Stimulated activated CD4-positive, alpha-beta T cell treated with anti-CD3 and anti-CD28 coated beads, Interleukin-4, amount 100 ng/mL, for 48 hours (primary cell): Measurements from ENCODE around the gene RAI1.
A peak's percentile ranks its signal among the peaks of the same experiment; 100 is the strongest.

ENCODE experiments used
- DNase-seq, 2 donors: peaks; one replicate each; pipeline ENCODE4 v3.0.0-alpha.2; 2020; ENCODE audit warnings: low read depth in 2 of 2

Gene RAI1

DNA sequence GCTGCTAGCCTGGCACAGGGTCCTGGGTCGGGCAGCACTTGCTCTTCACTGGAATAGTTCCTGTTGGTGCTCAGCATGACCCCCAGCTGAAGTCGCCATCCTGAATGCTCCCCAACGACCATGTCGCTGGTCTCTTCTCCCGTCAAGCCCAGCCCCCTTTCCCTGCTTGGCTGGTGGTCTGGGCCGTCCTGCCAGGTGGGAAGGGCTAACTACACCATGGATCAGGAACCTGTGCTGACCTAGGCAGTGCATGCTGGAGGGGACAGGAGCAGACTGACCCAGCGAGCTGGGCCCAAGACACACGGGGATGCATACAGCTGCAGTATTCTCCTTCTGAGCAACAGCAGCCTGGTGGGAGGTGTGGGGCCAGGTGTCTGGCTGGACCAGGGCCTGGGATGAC lies 164.7 kb downstream of the RAI1 start:
- DNase-seq, result no peak

DNA sequence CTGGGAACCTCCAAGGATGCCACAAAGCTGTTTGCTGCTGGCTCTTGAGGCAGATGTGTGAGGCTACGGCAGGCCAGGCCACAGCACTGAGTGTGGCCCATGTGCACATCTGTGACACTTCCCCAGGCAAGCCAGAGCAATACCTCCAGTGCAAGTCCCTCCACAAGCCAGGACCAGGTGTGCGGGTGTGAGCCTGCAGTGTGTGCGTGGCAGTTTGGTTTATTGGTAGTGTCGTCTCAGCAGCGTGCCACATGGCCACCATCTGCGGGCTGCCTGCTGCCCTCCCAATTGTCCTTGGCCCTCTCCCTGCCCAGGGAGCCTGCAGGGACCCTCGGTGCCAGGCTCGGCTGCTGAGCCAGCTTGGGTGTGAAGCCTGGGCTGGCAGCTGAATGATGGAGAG lies 165.4 kb downstream of the RAI1 start:
- no peak for DNase-seq

DNA sequence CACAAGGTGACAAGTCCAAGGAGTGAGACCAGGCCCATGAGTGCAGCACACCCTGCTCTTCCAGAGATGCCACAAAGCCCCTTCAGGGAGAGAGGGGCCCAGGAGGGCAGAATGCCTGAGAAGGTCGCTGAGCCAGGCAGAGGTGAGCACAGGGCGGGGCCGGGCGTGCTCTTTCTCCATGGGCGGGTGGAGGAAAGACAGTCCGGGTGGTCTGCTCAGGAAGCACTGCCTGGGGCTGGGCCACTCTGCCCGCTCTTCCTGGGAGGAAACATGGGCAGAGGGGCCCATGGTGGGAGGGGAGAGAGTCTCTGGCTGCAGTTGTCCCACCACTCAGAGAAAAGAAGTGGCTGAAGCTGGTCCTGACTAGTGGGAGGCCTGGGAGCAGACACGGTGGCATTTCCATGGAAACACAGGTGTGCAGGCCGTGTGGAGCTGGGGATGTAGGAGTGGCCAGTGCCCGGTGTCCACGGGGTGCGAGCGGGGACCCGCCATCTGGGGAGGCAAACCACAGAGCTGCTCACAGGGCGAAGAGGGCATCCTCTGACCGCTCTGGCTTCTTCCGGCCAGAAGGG lies 165.9 kb downstream of the RAI1 start:
- no peak for DNase-seq

DNA sequence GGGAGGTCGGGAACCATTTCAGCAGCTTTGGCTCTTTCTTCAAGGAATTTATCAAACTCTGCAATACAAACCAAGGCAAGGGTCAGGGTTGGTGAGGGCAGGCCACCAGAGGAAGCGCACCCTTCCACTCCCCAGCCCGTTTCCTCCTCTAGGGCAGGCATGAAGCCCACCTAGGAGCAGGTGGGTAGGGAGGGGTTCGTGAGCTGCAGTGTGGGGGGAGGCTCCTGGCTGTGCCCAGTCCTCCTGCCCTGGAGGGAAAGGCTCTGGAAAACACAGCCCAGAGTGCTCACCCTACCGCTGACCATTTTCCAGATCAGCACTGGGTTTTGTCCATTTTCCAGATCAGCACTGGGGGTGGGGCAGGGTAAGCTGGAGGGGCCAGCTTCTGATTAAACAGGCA lies 166.5 kb downstream of the RAI1 start:
- no peak for DNase-seq

DNA sequence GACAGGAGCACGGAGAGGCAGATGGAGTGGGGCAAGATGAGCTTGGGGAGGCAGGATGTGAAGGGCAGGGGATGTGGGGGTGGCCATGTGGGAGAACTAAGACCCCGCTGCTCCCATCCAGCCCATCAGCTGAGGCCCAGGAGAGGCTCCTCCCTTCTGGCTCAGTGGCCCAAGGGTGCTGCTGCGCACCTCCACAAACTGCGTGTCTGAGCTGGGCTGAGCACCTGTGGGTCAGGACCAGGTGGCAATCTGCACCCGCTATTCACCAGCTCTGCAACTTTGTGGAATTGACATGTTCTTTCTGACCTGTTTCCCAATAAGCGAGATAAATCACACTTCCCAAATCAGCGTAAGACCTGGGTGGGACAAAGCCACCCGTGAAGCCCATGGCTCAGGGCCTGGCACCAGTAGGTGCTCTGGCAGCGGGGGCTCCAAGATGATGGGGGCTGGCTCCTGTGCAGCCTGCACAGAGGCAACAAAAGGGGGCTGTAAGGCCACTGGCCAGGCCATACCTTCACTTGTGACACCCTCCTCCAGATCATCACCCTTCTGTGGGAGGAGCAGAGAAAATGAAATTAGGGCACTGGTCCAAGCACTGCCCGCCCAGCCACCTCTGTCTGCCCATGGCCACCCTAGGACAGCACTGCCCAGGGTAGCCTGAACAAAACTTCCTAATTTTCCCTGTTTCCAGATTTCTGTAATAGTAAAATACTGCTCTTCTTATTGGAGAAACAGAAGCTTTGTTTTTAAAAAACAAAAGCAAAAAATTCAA lies 167.2 kb downstream of the RAI1 start:
- no peak for DNase-seq

DNA sequence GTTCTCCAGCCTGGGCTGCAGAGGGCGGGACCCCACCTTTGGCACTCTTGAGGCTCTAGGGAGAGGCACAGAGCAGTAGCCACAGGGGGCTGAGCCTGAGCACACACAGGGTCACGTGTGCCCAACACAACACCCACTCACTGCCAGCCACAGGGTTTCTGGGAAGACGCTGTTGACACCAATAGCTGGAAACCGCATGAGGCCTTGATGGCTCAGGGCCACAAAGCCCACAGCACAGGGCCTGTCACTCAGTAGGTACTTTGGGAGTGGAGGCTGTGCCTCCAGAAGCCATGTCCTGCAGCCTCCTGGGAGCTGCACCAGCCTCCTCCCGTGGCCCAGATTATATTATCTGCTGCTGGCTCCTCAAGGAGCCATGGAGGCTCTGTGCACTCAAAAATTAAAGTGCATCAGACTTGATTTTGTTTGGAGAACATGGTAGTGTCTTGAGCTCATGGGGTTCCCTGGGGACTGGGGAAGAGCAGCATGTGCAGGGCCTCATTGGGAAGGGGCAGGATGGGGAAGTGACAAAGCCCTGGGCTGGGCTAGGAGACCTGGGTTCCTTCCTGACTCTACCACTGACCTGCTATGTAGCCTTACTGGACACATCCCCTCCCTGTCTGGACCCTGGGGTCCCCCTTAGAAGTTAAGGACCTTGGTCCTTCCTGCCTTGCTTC lies 168.0 kb downstream of the RAI1 start:
- DNase-seq, result peak; percentile 80 to 87

DNA sequence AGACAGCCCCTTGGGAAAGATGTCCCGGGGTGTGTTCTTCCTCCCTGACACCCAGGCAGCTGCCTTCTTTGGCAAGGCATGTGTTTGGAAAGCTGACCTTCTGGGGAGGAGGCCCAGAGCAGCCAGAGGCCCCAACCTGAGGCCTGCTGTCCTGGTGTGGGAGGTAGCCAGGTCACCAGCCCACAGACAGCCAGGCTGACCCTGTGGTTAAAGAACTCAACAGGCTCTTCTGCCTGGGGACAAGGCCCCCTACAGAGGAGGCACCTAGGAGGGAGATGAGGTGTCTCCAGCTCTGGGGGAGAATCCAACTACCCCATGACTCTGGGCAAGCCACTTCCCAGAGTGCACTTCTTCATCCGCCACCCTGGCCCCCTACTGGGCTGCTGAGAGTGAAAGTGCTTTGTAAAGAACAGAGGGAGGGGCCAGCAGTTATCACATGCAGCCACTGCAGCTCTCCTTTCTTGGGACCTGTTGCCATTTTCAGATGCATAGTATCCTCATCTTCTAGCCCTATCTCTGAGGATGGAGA lies 168.7 kb downstream of the RAI1 start:
- DNase-seq, result peak; percentile 64 to 66

DNA sequence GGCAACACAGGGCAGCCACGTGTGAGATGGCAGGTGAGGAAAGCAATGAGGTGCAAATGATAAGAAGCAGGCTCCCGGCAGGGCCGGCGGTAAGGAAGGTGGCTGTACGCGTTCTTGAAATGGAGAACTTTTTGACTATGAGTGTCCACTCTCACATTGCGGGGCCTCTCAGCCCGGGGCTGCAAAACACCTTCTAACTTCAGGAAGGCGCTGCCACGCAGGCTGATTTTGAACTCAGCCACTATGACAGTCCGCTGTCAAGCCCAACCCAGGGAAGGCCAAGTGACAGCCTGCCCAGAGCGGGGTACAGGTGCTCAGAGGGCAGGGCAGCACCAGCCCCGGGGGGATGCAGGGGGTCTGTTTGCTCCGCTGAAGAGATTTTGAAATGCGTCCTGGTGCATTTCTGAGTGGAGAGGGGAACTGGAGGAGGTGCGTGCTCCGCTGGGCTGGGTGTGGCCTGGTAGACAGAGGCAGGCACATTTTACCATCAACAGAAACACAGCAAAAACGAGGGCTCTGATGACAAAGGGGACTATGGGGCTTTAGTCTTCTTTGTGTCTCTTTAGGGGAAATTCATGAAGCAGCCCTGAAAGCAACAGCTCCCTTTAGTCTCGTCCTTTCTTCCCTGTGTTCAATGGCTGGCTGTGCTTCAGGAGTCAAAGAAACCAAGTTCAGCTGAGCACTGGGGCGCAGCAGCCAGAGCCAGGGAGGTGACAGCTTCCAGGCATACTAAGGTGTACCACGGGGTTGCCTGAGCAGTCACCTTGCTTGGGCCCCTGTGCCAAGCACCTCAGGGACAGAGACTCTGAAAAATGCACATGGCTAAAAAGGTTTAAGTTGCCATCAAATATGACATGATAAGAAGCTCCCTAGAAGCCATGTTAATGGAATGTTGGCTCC lies 170.1 kb downstream of the RAI1 start:
- no peak for DNase-seq

DNA sequence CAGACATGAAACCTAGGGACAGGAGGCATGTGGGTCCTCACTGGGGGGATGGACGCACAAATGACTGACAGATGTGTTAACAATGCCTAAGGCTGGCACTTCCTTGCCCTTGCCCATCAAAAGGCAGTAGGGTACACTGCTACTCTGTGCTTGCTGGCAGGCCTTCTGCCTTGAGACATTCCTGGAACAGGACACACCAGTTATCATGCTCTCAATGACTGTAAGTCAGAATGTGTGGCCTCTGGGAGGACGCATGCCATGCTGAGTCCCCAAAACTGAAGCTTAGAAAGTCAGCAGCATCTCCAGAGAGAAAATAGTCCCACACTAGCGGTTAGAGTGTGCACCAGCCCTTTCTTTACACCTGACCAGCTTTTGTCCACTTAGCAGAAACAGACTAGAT lies 171.7 kb downstream of the RAI1 start:
- DNase-seq, result no peak

DNA sequence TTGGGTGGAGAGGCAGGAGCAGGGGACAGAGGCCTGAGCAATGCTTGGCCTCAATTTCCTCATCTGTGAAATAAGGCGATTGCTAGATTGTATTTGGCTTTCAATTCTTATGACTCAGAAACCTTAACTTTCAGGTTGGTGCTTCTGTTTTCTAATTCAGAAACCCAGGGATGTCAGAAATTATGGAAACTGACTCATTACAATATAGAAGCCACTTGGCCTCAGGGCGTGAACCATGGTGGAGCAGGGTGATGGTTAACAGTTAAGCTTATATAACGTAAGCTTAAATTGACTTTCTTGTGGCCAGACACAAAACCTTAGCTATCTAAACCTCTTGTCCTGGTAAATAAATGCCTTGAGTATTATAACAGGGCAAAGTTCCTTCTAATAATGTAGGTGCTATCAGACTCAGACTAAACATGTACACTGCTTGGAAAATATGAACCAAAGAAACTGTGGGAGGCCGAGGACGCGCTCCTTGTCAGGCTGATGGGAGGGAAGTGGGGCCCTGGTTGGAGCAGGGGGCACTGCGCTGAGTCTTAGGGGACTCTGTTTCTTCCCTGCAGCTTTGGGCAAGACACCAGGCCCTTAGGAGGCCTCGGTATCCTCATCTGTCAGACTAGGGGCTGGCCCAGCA lies 172.7 kb downstream of the RAI1 start:
- no peak for DNase-seq

DNA sequence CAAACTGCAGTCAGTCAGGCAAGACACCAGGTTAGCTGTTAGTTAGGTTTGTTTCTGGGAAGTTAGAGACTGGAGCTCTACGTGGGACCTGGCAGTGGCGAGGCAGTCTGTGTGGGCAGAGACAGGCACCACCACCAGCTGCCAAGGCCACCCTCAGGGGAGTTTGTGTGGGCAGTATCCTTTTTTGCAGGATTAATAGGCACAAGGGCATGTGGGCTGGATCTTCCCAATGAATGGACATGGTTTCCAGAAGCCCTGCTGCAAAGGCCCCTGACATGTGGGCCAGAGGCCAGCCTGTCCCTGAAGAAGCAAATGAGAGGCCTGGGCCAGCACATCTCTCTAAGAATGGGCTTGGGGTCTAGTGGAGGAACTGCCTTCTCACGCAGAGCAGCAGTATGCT lies 174.7 kb downstream of the RAI1 start:
- no peak for DNase-seq

DNA sequence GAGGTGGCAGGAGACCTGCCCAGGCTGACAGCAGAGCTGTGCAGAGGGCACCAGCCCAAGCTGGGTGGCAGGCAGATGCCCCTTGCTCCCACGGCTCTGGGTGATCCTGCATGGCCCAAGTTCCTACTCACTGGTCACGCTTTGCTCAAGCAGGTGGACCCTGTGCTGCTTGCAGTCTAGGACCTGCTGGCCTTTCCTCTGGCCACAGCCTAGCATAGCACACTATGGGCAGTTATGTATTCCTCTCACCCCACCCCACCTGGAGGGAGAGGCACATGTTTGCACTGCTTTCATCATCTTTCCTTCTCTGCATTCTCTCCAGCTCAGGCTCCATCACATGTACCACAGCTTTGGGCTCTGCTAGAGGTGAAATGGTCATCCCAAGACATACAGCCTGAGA lies 175.1 kb downstream of the RAI1 start:
- DNase-seq, result no peak

DNA sequence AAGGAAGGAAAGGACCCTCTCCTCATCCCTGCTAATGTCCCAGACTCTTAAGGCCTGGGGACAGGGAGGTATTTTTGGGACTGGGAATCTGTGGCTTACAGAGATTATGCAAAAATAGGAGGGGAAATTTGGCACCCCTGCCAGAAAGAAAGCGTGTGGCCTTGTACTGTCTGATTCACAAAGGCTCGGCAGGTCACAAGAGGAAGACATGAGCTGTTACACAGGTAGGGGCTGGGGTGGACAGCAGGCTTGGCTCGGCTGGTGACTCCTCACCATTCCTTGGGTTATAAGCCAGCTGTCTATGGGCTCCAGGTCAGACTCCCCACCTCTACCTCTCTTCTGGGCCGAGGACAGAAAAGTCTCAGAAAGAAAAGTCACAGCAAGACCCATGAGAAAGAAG lies 176.2 kb downstream of the RAI1 start:
- no peak for DNase-seq

DNA sequence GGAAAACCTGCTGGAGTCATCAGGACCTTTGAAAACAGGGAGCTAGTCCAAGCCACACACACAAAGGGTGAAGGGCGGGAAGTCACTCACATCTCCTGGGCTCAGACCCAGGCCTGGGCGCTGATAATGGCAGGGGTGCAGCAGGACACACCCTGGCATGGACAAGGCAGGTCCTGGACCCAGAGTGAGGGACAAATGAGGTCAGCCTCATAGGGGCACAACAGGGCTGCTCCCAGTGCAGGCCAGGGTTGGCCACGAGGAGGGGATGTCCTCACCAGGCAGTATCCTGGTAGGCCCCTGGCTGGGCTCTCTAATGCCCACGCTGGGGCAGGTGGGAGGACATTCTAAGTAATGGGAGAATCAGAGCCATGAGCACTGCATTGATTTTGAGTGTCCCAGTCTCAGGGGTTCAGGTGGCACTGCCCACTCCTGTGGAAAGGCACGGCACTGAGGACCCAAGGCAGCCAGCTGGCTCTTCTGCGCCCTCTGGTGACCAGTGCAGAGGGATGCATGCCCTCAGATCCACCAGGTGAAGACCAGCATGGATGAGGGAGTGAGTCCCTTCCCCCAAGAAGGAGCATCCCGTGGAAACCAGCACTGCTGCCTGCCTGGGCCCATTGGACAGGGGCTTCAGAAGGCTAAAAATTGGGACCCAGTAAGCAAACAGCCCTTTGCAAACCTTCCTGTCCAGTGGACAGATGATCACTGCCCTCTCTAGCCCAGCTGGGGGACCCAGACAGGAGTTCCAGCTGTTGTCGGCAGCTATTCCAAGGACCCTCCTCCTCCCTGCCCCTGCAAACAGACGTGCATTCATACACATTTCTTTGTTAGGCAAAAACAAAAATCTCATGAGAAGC lies 178.9 kb downstream of the RAI1 start:
- DNase-seq, result peak in 1 of 2 donors; percentile 58

DNA sequence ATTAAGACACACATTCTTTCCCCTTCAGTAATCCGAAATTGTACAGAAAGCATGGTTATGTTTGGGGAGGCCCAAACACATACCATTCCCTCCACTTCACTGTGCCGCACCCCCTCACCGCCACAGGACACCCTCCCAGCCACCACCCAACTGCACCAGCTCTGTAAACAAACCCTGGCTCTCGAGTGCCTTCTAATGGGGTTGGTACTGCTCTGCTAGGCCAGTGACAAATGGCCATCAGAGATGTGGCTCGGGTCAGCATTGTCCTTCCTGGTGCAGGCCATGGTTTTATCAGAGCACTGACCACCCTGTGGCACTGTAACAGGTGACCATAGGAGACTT lies 179.5 kb downstream of the RAI1 start:
- DNase-seq, result no peak
